ENCODE measurements around the gene COA6. TPM values are rescaled to one million over a fixed set of nuclear protein-coding genes. Genes with fewer than 3 reads are reported as not detected.

COA6 gene
- total and polyA plus RNA-seq, 2 experiments from 2014 or later = 32.1 to 82.5 TPM

DNA sequence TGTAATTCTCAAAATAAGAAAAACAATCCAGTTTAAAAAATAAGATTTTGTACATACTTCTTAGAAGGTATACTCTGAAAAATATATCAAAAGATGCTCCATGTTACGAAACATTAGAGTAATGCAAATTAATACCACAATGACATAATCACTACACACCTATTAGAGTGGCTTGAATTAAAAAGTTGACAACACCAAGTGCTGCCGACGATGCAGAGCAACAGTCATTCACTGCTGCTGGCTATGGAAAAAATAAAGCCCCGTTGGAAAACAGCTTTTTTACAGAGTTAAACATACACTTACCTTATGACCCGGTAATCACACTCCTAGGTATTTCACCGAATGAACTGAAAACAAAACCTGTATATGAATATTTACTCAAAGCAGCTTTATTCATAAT is 14.8 kb downstream of the COA6 start:
- no peaks in the 10 kb centered on the region for H3K27me3 ChIP-seq
- peaks cover 11% of the 10 kb centered on the region for H3K36me3 ChIP-seq
- no peak overlapping the region for H3K27ac ChIP-seq
- H3K9me3 ChIP-seq (ENCODE audit: low read depth) = no peaks in the 10 kb centered on the region
- H3K4me3 ChIP-seq = no peak overlapping the region
- H3K4me1 ChIP-seq (ENCODE audit: low read depth) = no peaks in the 10 kb centered on the region
- TF ChIP-seq, protein P1, sequence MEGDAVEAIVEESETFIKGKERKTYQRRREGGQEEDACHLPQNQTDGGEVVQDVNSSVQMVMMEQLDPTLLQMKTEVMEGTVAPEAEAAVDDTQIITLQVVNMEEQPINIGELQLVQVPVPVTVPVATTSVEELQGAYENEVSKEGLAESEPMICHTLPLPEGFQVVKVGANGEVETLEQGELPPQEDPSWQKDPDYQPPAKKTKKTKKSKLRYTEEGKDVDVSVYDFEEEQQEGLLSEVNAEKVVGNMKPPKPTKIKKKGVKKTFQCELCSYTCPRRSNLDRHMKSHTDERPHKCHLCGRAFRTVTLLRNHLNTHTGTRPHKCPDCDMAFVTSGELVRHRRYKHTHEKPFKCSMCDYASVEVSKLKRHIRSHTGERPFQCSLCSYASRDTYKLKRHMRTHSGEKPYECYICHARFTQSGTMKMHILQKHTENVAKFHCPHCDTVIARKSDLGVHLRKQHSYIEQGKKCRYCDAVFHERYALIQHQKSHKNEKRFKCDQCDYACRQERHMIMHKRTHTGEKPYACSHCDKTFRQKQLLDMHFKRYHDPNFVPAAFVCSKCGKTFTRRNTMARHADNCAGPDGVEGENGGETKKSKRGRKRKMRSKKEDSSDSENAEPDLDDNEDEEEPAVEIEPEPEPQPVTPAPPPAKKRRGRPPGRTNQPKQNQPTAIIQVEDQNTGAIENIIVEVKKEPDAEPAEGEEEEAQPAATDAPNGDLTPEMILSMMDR (IDR thresholded peaks at IDR 0.05; ENCODE audit: low read depth, low read length) = no peak
- no peak for DNase-seq (ENCODE audit: low read depth in 1 of 2, low spot score in 1 of 2)

DNA sequence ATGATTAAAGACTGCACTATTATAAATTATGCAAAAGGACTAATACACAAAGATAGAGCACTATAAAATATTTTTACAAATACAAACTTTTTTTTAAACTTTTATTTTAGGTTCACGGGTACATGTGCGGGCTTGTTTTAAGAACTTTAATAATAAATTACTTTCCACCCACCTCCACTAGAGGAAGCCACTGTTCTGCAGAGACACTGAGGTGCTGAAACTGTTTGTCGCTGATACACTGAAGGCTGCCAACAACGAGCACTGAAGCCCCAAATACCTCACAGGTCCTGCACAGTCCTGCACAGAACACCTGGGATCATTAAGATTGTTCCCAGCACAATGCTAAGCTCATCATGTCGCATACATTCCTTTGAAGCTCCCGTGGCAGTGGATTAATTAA is 19.9 kb downstream of the COA6 start:
- Histone ChIP-seq H3K9me3 (ENCODE audit: low read depth) (no peaks in the 10 kb centered on the region), H3K36me3 (peaks cover 15% of the 10 kb centered on the region), H3K27ac (no peak overlapping the region), H3K27me3 (no peaks in the 10 kb centered on the region), H3K4me3 (no peak overlapping the region), H3K4me1 (ENCODE audit: low read depth) (no peaks in the 10 kb centered on the region)
- TF ChIP-seq, protein P1 (IDR thresholded peaks at IDR 0.05; ENCODE audit: low read depth, low read length) = no peak
- DNase-seq (ENCODE audit: low read depth in 1 of 2, low spot score in 1 of 2) = no peak

DNA sequence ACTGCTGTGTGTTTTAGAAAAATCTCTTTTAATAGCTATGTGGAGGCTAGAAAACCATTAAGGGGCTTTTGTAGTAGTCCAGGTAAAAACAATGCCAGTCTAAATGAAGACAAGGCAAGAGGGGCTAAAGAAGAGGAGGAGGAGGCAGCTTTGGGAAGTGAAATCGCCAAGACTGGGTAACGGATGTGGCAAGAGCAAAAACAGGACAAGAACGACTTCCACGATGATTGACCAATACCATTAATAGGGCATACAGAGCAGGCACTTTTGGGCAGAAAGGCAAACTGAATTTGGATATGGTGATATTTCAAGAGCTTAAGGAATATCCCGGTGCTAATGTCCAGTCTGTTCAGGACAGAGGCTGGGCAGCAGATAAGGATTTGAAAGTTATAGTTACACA is 22.0 kb downstream of the COA6 start:
- no peak overlapping the region for H3K4me3 ChIP-seq
- no peak overlapping the region for H3K27ac ChIP-seq
- H3K4me1 ChIP-seq (ENCODE audit: low read depth) = no peaks in the 10 kb centered on the region
- no peaks in the 10 kb centered on the region for H3K27me3 ChIP-seq
- peaks cover 18% of the 10 kb centered on the region for H3K36me3 ChIP-seq
- H3K9me3 ChIP-seq (ENCODE audit: low read depth) = no peaks in the 10 kb centered on the region
- DNase-seq (ENCODE audit: low read depth in 1 of 2, low spot score in 1 of 2) = no peak
- TF ChIP-seq, protein P1 (IDR thresholded peaks at IDR 0.05; ENCODE audit: low read depth, low read length) = no peak

DNA sequence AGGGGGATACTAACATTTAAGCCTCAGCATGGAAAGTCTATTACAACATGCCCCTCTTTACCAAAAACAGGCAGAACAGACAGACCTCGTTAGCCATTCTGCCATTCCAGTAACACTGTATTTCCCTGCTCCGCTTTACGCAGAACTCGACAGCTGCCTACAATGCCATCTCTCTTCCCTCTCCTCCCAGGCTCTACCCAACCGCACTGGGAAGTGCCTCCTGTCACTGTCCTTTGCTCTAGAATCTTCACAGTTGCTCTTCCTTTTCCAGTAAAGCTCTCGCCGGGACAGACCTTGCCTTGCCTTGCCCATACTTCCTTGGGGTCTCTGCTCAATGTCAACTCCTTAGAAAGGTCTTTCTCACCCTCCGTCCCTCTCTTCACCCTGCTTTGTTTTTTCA is 22.8 kb downstream of the COA6 start:
- TF ChIP-seq, protein P1 (IDR thresholded peaks at IDR 0.05; ENCODE audit: low read depth, low read length) = no peak
- no peaks in the 10 kb centered on the region for H3K9me3 ChIP-seq (ENCODE audit: low read depth)
- H3K4me1 ChIP-seq (ENCODE audit: low read depth) = no peaks in the 10 kb centered on the region
- H3K27ac ChIP-seq = no peak overlapping the region
- DNase-seq (ENCODE audit: low read depth in 1 of 2, low spot score in 1 of 2) = no peak
- no peak overlapping the region for H3K4me3 ChIP-seq
- H3K27me3 ChIP-seq = no peaks in the 10 kb centered on the region
- peaks cover 25% of the 10 kb centered on the region for H3K36me3 ChIP-seq

DNA sequence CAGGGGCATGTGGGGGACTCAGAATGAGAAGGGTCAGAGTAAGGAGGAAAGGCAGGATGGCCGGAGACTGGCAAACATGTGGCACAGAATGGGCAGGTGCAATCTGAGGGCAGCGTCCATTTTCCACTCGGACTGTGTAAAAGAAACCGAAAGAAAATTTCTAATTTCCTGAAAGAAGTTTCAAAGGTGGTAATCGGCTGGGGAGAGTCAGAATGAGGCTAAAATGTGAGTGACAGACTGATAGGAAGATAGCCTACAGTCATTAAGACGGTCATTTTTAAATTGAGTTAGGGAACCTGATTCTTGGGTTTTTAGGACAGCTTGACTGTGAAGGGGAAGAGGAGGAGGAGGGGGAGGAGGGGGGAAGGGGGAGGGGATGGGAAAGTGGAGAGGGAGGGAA is 23.6 kb downstream of the COA6 start:
- DNase-seq (ENCODE audit: low read depth in 1 of 2, low spot score in 1 of 2) = no peak
- Histone ChIP-seq H3K9me3 (ENCODE audit: low read depth) (no peaks in the 10 kb centered on the region), H3K27ac (no peak overlapping the region), H3K27me3 (no peaks in the 10 kb centered on the region), H3K4me1 (ENCODE audit: low read depth) (no peaks in the 10 kb centered on the region), H3K4me3 (no peak overlapping the region), H3K36me3 (peaks cover 22% of the 10 kb centered on the region)
- TF ChIP-seq, protein P1 (IDR thresholded peaks at IDR 0.05; ENCODE audit: low read depth, low read length) = no peak

DNA sequence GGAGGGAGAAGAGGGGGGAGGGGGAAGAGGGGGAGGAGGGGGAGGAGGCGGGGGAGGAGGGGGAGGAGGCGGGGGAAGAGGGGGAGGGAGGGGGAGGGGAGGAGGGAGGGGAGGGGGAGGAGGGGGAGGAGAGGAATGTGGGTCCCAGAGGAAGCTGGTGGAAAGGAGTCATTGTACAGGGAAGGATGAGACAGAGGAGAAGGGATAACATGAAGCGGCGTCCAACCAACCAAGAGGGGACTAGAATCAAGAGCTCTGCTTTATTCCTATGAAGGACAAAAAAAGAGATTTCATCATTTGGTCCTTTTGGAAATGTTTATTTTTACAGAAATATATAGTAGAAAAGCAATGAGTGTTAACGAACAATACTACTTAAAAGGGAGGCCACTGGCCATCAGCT is 24.5 kb downstream of the COA6 start:
- H3K36me3 ChIP-seq = peaks cover 22% of the 10 kb centered on the region
- DNase-seq (ENCODE audit: low read depth in 1 of 2, low spot score in 1 of 2) = no peak
- no peaks in the 10 kb centered on the region for H3K27me3 ChIP-seq
- H3K9me3 ChIP-seq (ENCODE audit: low read depth) = no peaks in the 10 kb centered on the region
- H3K4me3 ChIP-seq = no peak overlapping the region
- H3K27ac ChIP-seq = no peak overlapping the region
- TF ChIP-seq, protein P1 (IDR thresholded peaks at IDR 0.05; ENCODE audit: low read depth, low read length) = no peak
- no peaks in the 10 kb centered on the region for H3K4me1 ChIP-seq (ENCODE audit: low read depth)

Data from cardiac muscle cell (in vitro differentiated cells and primary cell).